Measurements from ENCODE around the gene CAMK2B.
"Not testable (repeated sequence)": the region's sequence is repeated elsewhere in the genome, so short reads cannot be mapped to it uniquely, and the experiment has no call there.

DNA sequence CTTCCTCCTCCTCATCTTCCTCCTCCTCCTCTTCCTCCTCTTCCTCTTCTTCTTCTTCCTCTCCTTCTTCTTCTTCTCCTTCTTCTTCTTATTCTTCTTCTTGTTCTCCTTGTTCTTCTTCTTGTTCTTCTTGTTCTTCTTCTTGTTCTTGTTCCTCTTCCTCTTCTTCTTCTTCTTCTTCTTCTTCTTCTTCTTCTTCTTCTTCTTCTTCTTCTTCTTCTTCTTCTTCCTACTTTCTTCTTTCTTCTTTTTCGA, 150.8 kb downstream of the CAMK2B start:
- not testable (repeated sequence) for TF ChIP-seq ETS1 (IDR thresholded peaks at IDR 0.05); POLR2AphosphoS5 (IDR thresholded peaks at IDR 0.05; ENCODE audit: low read depth); EZH2 (IDR thresholded peaks at IDR 0.05; ENCODE audit: low read depth, unreplicated experiment); ZNF114 (CRISPR knock-in tag; IDR thresholded peaks at IDR 0.05); ZNF331 (CRISPR knock-in tag; IDR thresholded peaks at IDR 0.05; ENCODE audit: low read depth); CREB1 (CRISPR knock-in tag; IDR thresholded peaks at IDR 0.05; ENCODE audit: low read depth); NANOG (IDR thresholded peaks at IDR 0.05; ENCODE audit: borderline replicate concordance)
- TF ChIP-seq, protein P1, sequence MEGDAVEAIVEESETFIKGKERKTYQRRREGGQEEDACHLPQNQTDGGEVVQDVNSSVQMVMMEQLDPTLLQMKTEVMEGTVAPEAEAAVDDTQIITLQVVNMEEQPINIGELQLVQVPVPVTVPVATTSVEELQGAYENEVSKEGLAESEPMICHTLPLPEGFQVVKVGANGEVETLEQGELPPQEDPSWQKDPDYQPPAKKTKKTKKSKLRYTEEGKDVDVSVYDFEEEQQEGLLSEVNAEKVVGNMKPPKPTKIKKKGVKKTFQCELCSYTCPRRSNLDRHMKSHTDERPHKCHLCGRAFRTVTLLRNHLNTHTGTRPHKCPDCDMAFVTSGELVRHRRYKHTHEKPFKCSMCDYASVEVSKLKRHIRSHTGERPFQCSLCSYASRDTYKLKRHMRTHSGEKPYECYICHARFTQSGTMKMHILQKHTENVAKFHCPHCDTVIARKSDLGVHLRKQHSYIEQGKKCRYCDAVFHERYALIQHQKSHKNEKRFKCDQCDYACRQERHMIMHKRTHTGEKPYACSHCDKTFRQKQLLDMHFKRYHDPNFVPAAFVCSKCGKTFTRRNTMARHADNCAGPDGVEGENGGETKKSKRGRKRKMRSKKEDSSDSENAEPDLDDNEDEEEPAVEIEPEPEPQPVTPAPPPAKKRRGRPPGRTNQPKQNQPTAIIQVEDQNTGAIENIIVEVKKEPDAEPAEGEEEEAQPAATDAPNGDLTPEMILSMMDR (conservative IDR thresholded peaks at IDR 0.05; ENCODE audit: low read depth in 2 of 2): not testable (repeated sequence)
- TF ChIP-seq, protein P2, sequence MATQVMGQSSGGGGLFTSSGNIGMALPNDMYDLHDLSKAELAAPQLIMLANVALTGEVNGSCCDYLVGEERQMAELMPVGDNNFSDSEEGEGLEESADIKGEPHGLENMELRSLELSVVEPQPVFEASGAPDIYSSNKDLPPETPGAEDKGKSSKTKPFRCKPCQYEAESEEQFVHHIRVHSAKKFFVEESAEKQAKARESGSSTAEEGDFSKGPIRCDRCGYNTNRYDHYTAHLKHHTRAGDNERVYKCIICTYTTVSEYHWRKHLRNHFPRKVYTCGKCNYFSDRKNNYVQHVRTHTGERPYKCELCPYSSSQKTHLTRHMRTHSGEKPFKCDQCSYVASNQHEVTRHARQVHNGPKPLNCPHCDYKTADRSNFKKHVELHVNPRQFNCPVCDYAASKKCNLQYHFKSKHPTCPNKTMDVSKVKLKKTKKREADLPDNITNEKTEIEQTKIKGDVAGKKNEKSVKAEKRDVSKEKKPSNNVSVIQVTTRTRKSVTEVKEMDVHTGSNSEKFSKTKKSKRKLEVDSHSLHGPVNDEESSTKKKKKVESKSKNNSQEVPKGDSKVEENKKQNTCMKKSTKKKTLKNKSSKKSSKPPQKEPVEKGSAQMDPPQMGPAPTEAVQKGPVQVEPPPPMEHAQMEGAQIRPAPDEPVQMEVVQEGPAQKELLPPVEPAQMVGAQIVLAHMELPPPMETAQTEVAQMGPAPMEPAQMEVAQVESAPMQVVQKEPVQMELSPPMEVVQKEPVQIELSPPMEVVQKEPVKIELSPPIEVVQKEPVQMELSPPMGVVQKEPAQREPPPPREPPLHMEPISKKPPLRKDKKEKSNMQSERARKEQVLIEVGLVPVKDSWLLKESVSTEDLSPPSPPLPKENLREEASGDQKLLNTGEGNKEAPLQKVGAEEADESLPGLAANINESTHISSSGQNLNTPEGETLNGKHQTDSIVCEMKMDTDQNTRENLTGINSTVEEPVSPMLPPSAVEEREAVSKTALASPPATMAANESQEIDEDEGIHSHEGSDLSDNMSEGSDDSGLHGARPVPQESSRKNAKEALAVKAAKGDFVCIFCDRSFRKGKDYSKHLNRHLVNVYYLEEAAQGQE (IDR thresholded peaks at IDR 0.05; ENCODE audit: unreplicated experiment): not testable (repeated sequence)

Measured in GM23338 (cell line).